ENCODE measurements around the gene FGD3. TPM values are rescaled to one million over a fixed set of nuclear protein-coding genes. Genes with fewer than 3 reads are reported as not detected.

Gene FGD3
- total and polyA plus RNA-seq, 2 donors (not counting 1 experiment from before 2014, with no cell fraction given) = 130 to 134 TPM

GRCh38 chr9:92961627-92962302 lies 14.4 kb downstream of the FGD3 start:
- ATAC-seq (ENCODE audit: low read depth) = no peak
- H2AFZ ChIP-seq (ENCODE audit: insufficient read depth, low read depth, low read length, poor library complexity, severe bottlenecking) = peak overlapping the region; percentile 8
- Mint-ChIP-seq H3K27ac (peak overlapping the region; percentile 88), H3K4me3 (peak overlapping the region; percentile 19), H3K4me1 (peaks cover 58% of the 10 kb centered on the region), H3K27me3 (no peaks in the 10 kb centered on the region), H3K9me3 (ENCODE audit: insufficient read depth) (no peaks in the 10 kb centered on the region)
- H3K27ac ChIP-seq (ENCODE audit: low read length in 2 of 2) = peak overlapping the region; percentile 21 to 58
- peak overlapping the region; percentile 40 for H3K4me2 ChIP-seq (replicated peaks; ENCODE audit: low read depth, low read length, poor library complexity, severe bottlenecking)
- no peak overlapping the region for H3K9ac ChIP-seq (ENCODE audit: low read length)
- no peak for TF ChIP-seq EZH2 (IDR thresholded peaks at IDR 0.05; ENCODE audit: borderline replicate concordance, insufficient read depth, low read depth, low read length, poor library complexity, severe bottlenecking)
- TF ChIP-seq, protein P1, sequence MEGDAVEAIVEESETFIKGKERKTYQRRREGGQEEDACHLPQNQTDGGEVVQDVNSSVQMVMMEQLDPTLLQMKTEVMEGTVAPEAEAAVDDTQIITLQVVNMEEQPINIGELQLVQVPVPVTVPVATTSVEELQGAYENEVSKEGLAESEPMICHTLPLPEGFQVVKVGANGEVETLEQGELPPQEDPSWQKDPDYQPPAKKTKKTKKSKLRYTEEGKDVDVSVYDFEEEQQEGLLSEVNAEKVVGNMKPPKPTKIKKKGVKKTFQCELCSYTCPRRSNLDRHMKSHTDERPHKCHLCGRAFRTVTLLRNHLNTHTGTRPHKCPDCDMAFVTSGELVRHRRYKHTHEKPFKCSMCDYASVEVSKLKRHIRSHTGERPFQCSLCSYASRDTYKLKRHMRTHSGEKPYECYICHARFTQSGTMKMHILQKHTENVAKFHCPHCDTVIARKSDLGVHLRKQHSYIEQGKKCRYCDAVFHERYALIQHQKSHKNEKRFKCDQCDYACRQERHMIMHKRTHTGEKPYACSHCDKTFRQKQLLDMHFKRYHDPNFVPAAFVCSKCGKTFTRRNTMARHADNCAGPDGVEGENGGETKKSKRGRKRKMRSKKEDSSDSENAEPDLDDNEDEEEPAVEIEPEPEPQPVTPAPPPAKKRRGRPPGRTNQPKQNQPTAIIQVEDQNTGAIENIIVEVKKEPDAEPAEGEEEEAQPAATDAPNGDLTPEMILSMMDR (IDR thresholded peaks at IDR 0.05) = no peak
- intact Hi-C loops (cut with micrococcal nuclease) = loop anchor here (5.0 to 10.0 kb wide), 3 partner anchors 197 to 1001 kb away; partner anchors contain the start of gene BICD2
- CTCF ChIA-PET = no interaction called here
- POLR2A ChIA-PET = no interaction called here
- peaks cover 0 to 19% (median 5%) of the 10 kb centered on the region in 3 donors for H3K9me3 ChIP-seq (ENCODE audit: control extremely low read depth in 1 of 3, control insufficient read depth in 2 of 3, insufficient read depth in 1 of 3, low read length in 2 of 3)
- 93% methylated on average over 1 of the region's 3 CpGs for WGBS (ENCODE audit: insufficient coverage)
- H3K4me3 ChIP-seq (ENCODE audit: control extremely low read depth in 1 of 5, extremely low read depth in 1 of 5, insufficient read depth in 1 of 5, low read depth in 2 of 5, low read length in 4 of 5) = no peak overlapping the region
- no peaks in the 10 kb centered on the region for H3K27me3 ChIP-seq (replicated peaks in 1 of 4; ENCODE audit: control extremely low read depth in 1 of 4, control insufficient read depth in 3 of 4, insufficient read depth in 4 of 4, low read length in 3 of 4)
- peaks cover 0 to 8% of the 10 kb centered on the region in 2 experiments for H3K36me3 ChIP-seq (replicated peaks in 1 of 2; ENCODE audit: control extremely low read depth in 1 of 2, control insufficient read depth in 1 of 2, extremely low read depth in 1 of 2, insufficient read depth in 2 of 2, low read length in 1 of 2)
- no peak for DNase-seq
- peaks cover 15% of the 10 kb centered on the region for H4K20me1 ChIP-seq (ENCODE audit: control insufficient read depth, insufficient read depth, low read length, poor library complexity, severe bottlenecking)
- H3K79me2 ChIP-seq (ENCODE audit: control insufficient read depth, insufficient read depth, low read length) = peaks cover 83% of the 10 kb centered on the region
- H3K4me1 ChIP-seq (ENCODE audit: control insufficient read depth in 2 of 2, insufficient read depth in 2 of 2, low read length in 2 of 2) = peaks cover 35 to 51% of the 10 kb centered on the region in 2 donors

DNA sequence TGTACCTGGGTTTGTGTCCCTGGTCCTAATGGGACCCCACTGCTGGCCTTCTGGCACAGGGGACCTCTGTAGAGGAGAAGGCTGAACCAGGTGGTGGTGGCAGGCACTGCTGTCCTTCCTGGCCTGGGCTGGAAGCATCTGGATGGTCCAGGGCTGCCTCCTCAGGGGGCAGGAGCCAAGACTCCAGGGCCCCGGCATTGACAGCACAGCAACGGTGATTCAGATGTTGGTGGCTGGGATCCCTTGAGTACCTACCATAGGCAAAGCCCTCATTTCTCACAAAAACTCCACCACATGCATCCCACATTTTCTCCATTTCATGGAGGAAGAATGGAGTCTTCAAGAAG lies 15.0 kb downstream of the FGD3 start:
- H3K27ac Mint-ChIP-seq = peak overlapping the region; percentile 88
- no peak for TF ChIP-seq EZH2 (IDR thresholded peaks at IDR 0.05; ENCODE audit: borderline replicate concordance, insufficient read depth, low read depth, low read length, poor library complexity, severe bottlenecking)
- TF ChIP-seq, protein P1 (IDR thresholded peaks at IDR 0.05) = no peak
- H3K4me2 ChIP-seq (replicated peaks; ENCODE audit: low read depth, low read length, poor library complexity, severe bottlenecking) = peak overlapping the region; percentile 40
- intact Hi-C loops (cut with micrococcal nuclease) = loop anchor here (5.0 to 10.0 kb wide), 3 partner anchors 197 to 1000 kb away; partner anchors contain the start of gene BICD2
- peaks cover 88% of the 10 kb centered on the region for H3K79me2 ChIP-seq (ENCODE audit: control insufficient read depth, insufficient read depth, low read length)
- H3K4me3 ChIP-seq (ENCODE audit: control extremely low read depth in 1 of 5, extremely low read depth in 1 of 5, insufficient read depth in 1 of 5, low read depth in 2 of 5, low read length in 4 of 5) = no peak overlapping the region
- H3K9ac ChIP-seq (ENCODE audit: low read length) = no peak overlapping the region
- ChIA-PET CTCF (interaction anchor here (1.0 kb wide), 1 partner anchor 9 kb away, joined by 3 read pairs; no protein-coding TSS in a partner anchor), POLR2A (no interaction called here)
- ATAC-seq (ENCODE audit: low read depth) (no peak), DNase-seq (no peak)
- H3K36me3 ChIP-seq (replicated peaks in 1 of 2; ENCODE audit: control extremely low read depth in 1 of 2, control insufficient read depth in 1 of 2, extremely low read depth in 1 of 2, insufficient read depth in 2 of 2, low read length in 1 of 2) = peaks cover 0 to 10% of the 10 kb centered on the region in 2 experiments
- peaks cover 41 to 56% of the 10 kb centered on the region in 2 donors for H3K4me1 ChIP-seq (ENCODE audit: control insufficient read depth in 2 of 2, insufficient read depth in 2 of 2, low read length in 2 of 2)
- H3K4me3 Mint-ChIP-seq = peak overlapping the region; percentile 19
- peaks cover 0 to 19% (median 5%) of the 10 kb centered on the region in 3 donors for H3K9me3 ChIP-seq (ENCODE audit: control extremely low read depth in 1 of 3, control insufficient read depth in 2 of 3, insufficient read depth in 1 of 3, low read length in 2 of 3)
- peak overlapping the region; percentile 21 to 58 for H3K27ac ChIP-seq (ENCODE audit: low read length in 2 of 2)
- H3K4me1 Mint-ChIP-seq = peaks cover 58% of the 10 kb centered on the region
- H2AFZ ChIP-seq (ENCODE audit: insufficient read depth, low read depth, low read length, poor library complexity, severe bottlenecking) = peak overlapping the region; percentile 8
- H4K20me1 ChIP-seq (ENCODE audit: control insufficient read depth, insufficient read depth, low read length, poor library complexity, severe bottlenecking) = peaks cover 18% of the 10 kb centered on the region
- H3K9me3 Mint-ChIP-seq (ENCODE audit: insufficient read depth) = no peaks in the 10 kb centered on the region
- H3K27me3 Mint-ChIP-seq = no peaks in the 10 kb centered on the region
- no peaks in the 10 kb centered on the region for H3K27me3 ChIP-seq (replicated peaks in 1 of 4; ENCODE audit: control extremely low read depth in 1 of 4, control insufficient read depth in 3 of 4, insufficient read depth in 4 of 4, low read length in 3 of 4)
- 100% methylated on average over 1 of the region's 2 CpGs for WGBS (ENCODE audit: insufficient coverage)

Measured in B cell (primary cell).